HUDEP-2 (cell line): ENCODE results near the gene POPDC2.
"Not testable (repeated sequence)": the region's sequence is repeated elsewhere in the genome, so short reads cannot be mapped to it uniquely, and the experiment has no call there.

ENCODE experiments used
- DNase-seq, 76 experiments: peaks; one replicate each; lab custom pipeline; 2025; ENCODE audit not compliant: unreplicated experiment in 76 of 76; lab: John Stamatoyannopoulos, UW

POPDC2 gene, protein sequence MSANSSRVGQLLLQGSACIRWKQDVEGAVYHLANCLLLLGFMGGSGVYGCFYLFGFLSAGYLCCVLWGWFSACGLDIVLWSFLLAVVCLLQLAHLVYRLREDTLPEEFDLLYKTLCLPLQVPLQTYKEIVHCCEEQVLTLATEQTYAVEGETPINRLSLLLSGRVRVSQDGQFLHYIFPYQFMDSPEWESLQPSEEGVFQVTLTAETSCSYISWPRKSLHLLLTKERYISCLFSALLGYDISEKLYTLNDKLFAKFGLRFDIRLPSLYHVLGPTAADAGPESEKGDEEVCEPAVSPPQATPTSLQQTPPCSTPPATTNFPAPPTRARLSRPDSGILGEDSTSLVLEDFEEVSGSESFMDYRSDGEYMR

DNA sequence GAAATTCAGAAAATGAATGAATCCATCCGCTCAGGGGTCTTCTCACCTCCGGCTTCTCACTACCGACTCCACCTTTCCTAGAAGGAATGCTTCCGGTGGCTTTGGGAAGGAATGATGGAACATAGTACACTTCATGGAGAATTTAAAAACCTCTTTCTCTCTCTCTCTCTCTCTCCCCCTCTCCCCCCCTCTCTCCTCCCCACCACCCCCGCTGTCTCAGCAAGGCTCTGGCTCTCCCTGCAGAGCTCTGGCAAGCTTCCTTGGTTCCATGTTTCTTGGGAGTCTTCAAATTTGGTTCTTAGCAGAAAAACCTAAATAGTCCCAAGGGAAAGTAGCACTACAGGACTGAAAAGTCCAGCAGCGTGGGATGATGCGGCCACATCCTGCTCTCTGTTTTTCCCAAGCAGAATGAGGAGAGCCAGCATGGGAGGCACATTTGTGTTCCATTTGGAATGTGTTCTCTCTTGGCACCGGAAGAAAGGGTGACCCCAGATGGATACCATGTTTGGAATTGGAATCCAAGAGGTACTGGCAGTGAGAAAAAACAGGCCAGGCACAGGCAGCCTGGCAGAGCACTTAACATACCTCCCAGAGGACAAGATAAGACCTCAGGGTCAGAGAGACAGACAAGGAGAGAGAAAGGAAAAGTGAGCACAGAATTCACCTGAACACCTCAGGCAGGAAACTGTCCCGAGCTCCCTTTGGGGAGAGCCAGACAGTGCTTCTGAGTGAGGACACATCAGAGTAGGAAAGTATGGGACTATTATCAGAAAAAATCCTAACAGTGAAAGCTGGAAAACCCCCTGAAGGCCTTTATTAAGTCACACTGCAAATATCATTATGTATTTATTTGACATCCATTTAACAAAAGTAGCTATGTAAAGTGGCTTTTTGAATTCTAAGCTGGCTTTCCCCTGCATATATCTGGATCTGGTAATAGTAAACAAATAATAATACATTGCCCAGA lies at the start of gene POPDC2:
POPDC2 (minus strand) TSS at position 116 of the 967 bp plus-strand sequence. CDS start 166 bp downstream, outside the sequence.
- DNase-seq, result no peak

- no peak for DNase-seq
These were observed 43.6 kb upstream of the POPDC2 start for GRCh38 chr3:119703820-119704531.

GRCh38 chr3:119702530-119703527 lies 42.4 kb upstream of the POPDC2 start, which contains the start of gene CFAP91:
TSS of gene CFAP91 (plus strand) at chr3:119703022. CDS start at chr3:119703099, 77 bp downstream.
- peak in 74 of 76 experiments; percentile 10 to 87 (median 75) for DNase-seq

DNA sequence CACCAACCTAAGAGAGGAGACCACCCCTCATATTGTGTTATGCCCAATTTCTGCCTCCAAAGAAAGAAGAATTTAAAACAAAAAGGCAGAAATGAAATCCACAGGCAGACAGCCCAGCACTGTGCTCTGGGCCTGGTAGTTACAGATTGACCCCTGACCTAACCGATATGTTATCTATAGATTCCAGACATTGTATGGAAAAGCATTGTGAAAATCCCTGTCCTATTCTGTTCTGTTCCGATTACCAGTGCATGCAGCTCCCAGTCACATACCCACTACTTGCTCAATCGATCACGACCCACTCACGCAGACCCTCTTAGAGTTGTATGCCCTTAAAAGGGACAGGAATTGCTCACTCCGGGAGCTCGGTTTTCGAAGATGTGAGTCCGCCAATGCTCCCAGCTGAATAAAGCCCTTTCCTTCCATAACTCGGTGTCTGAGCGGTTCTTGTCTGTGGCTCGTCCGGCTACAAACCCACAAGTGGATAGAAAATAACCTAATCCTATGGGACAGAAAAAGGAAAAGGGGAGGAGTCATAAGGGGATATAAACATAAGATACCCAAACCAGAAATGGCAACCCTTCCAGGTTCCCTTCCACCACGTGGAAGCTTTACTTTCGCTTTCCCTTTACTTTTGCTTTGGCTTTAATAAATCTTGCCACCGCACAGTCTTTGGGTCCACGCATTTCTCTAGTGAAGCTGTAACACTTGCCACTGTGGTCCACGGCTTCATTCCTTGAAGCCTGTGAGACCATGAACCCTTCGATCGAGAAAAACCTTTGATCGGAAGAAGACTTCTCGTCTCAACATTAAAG lies 40.7 kb upstream of the POPDC2 start:
- DNase-seq, result no peak

DNA sequence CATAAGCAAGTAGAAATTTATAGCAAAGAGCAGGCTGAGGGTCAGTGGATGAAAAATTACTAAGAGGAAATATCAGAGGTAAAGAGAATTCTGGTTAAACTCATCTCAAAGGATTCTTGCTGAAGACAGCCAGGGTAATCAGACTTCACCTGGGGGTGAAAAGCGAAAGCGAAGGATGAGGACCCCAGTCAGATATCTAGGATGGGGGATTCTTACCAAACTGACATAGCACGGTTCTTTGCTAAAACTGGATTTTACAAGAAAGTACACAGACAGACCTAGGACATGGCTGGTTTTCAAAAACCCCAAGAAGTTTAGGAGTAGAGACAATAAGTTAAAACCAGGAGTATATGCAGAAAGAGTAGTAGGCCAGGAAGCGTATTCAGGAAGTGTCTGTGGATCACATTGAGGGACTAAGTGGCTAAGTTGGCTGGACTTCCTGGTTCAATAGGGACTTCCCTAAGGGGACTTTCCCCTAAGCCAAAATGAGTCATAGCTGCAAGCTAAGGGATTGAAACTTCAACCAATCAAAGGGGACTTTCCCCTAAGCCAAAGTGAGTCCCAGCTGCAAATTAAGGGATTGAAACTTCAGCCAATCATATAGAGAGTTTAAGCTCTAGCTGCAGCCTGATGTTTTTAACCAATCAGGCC lies 40.0 kb upstream of the POPDC2 start:
- DNase-seq, result no peak

DNA sequence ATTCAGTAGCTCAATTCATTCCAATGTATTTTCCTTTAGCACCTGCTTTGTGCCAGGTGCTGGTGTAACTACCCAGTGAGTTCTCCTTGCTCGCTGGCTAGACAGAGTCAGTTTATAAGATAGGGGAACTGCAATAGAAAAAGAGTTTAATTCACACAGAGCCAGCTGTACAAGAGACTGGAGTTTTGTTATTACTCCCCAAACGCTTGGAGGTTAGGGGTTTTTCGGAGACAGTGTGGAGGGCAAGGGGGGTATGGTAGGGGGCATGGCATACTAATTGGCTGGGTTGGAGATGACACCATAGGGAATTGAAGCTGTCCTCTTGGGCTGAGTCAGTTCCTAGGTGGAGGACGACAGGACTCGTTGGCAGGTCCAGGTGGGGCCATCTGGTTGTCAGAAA lies 37.0 kb upstream of the POPDC2 start:
- DNase-seq, result no peak

DNA sequence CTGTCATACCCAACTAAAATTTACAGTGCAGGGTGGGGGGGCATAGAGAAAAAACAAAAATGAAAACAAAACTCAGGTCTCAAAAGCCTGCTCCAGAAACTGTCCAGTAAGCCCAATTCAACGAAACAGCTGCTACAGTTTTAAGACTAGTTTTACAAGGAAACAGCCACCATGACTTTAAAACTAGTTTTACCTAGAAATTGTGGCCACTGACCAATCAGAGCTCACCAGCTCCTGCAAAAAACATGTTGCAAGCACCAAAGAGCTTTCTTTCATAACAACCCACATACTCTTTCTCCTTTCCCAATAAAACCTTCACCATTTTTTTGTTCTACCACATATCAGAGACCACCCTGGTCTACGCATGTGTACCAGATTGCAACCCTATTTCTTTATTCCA lies 35.1 kb upstream of the POPDC2 start:
- peak in 3 of 76 experiments; percentile 1 to 14 (median 6) for DNase-seq

GRCh38 chr3:119690043-119690656 lies 29.8 kb upstream of the POPDC2 start:
- DNase-seq, result peak in 2 of 76 experiments; percentile 5 to 7

DNA sequence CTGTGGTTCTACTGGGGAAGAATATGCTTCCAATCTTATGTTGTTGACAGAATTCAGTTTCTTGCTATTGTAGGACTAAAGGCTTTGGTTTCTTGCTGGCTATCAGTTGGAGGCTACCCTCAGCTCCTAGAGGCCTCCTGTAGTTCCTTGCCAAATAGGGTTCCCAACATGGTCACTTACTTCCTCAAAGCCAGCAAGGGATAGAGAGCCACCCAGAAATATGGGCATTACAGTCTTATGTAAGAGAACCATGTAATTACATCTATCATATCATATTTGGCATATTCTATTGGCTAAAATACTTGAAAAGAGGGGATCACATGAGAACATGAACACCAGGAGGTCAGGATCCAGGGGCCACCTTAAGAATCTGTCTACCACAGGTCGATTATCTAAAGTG lies 23.0 kb upstream of the POPDC2 start:
- no peak for DNase-seq

DNA sequence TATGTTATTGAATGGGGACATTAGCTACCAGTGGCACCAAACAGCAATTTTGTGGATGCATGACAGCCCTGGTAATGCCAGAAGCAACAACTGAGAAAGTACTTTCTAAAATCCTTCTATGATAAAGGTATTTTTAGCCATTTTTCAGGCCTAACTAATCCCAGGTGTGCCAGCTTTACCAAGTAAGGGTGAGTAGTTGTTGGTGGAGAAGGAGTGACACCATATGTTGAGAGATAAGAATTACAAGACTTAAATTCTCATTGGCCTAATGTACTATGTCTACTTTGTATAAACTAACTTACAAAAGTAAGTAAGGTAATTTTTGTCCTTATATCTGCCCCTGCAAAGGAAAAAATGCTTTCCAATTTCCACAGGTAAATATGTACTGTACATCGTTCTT lies 20.9 kb upstream of the POPDC2 start:
- DNase-seq, result peak in 11 of 76 experiments; percentile 0 to 23 (median 8)

- peak in 9 of 76 experiments; percentile 3 to 41 (median 8) for DNase-seq
These were observed 19.5 kb upstream of the POPDC2 start for GRCh38 chr3:119679874-119680273.

DNA sequence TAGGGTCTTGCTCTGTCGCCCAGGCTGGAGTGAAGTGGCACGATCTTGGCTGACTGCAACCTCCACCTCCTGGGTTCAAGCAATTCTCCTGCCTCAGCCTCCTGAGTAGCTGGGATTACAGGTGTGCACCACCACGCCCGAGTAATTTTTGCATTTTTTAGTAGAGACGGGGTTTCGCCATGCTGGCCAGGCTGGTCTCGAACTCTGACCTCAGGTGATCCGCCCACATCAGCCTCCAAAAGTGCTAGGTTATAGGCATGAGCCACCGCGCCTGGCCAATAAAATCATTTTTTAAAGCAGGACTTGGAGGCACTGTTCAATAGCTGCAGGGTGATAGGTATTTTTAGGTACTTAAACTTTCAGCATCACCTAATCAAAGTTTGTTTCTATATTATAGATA lies 17.8 kb upstream of the POPDC2 start:
- not testable (repeated sequence) for DNase-seq

- DNase-seq, result no peak
These were observed 17.2 kb upstream of the POPDC2 start for GRCh38 chr3:119677641-119677934.

DNA sequence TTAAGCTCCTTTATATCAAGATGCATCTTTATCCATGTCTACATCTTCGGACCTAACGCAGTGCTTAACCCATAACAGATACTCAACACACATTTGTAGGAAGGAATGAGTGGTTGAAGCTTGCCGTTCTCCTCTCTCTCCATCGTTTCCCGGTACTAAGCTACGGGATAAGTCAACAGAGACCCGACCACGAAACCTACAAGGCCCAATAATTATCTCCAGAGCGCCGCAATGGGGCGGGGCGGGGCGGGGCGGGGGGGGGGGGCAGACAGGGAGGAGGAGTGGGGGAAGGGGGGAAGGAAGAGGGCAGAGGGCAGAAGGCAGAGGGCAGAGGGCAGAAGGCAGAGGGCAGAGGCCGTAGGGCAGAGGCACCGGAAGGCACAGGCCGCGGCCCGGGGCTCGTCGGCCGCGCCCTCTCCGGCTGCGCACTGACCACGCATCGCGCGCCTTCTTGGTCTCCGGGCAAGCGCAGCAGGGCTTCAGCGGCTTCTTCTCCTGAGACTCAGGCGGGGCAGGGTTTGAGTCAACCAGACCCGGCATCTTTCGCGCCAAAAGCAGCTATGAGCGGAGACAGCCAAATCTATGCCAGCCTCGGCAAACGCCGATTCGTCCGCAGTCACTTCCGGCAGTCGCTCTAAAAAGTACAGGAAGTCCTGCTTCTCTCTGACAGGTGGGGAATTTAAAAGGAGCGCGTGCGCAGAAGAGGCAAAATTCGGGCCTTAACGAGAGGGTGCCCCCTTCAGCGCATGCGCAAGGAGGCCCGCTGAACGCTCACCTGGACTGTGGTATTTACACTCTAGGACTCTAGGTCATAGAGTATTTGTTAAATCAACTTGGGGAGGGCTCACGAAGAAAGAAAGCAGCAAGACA lies 16.6 kb upstream of the POPDC2 start, which contains the start of gene COX17:
COX17 (minus strand) TSS at position 636 of the 870 bp plus-strand sequence; CDS start at position 540, 96 bp downstream.
- DNase-seq, result peak; percentile 24 to 96 (median 88)

GRCh38 chr3:119676020-119676419 lies 15.6 kb upstream of the POPDC2 start:
- DNase-seq, result no peak

DNA sequence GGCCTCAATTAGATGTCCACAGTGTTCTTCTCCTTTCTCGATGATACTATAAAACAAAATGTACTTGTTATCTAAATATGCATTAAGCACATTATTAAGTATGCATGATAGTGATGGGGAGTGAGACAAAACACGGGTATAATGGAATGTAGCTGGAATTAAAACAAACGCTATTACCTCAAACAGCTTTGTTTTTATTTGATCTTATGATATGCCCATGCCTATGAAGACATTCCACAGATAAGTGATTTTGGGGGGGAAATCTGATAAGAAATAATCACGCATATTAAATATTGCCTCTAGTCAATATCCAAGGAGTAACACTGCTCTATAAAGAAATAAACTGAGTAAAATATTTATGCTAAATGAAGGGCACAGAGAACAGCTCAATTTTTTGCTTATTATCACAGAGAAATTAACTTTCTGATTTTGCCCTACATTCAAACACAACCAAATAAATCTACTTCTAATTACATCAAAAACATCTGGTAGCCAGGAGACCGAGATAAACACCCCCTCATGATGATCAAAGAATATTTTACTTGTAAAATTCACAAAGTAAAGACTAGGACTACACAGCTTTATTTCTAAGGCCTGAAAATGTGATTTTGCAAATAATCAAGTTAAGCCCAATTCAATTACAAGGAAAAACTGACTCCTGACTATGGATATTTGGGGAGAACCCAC lies 14.9 kb upstream of the POPDC2 start:
- no peak for DNase-seq
